Uterus (tissue), 4 donors: ENCODE results near the gene ZDHHC12. TPM values are rescaled to one million over a fixed set of nuclear protein-coding genes. Genes with fewer than 3 reads are reported as not detected.

ENCODE experiments used
- DNase-seq, 2 donors: peaks; one replicate each; pipeline ENCODE4 v3.0.0-alpha.2; 2019 to 2020
- H3K27ac ChIP-seq, 2 donors: fragments of 200-600 bp; sonication (generic); 1 replicate in 1 of 2; 2 replicates in 1 of 2; pipeline ENCODE4 v1.5.1; 2016 to 2018
- H3K27me3 ChIP-seq, 2 donors: fragments of 200-600 bp; sonication (generic); one replicate each; pipeline ENCODE4 v1.5.1; 2018 to 2019; ENCODE audit warnings: control low read depth in 1 of 2
- H3K36me3 ChIP-seq, 2 donors: fragments of 200-600 bp; sonication (generic); one replicate each; pipeline ENCODE4 v1.5.1; 2019; ENCODE audit warnings: control low read depth in 1 of 2
- H3K4me1 ChIP-seq, 2 donors: fragments of 200-600 bp; sonication (generic); one replicate each; pipeline ENCODE4 v1.5.1; 2018 to 2019; ENCODE audit warnings: control low read depth in 1 of 2
- H3K4me3 ChIP-seq, 2 donors: fragments of 200-600 bp; sonication (generic); 1 replicate in 1 of 2; 2 replicates in 1 of 2; pipeline ENCODE4 v1.5.1; 2018 to 2019; ENCODE audit warnings: mild to moderate bottlenecking in 1 of 2
- H3K9me3 ChIP-seq, 2 donors: fragments of 200-600 bp; sonication (generic); one replicate each; pipeline ENCODE4 v1.5.1; 2019; ENCODE audit warnings: control low read depth in 1 of 2
- POLR2A ChIP-seq, 2 donors: fragments of 450-650 bp; IDR thresholded peaks; one replicate each; pipeline ENCODE4 v1.6.1; 2016; ENCODE audit warnings: antibody characterized with exemption in 2 of 2, mild to moderate bottlenecking in 1 of 2, moderate library complexity in 1 of 2
- intact Hi-C: fragments of 100-400 bp; cut with DNase I; formaldehyde crosslinking; loops from one replicate; pipeline ENCODE4 v1.15.1; 2023; ENCODE audit warnings: low total_unique reads
- total RNA-seq, 4 donors: library from RNA; depleted of rRNA in 3 of 4; stranded (reverse); fragments of >200 nt in 3 of 4; gene quantifications; one replicate each; pipeline versions ENCODE4 v1.1.0 to v1.2.4, GENCODE V29; 2014 to 2023
- TF ChIP-seq, protein P1 (sequence below), 4 experiments: fragments of 200-600 bp in 2 of 4; fragments of 450-650 bp in 2 of 4; sonication (generic) in 2 of 4; IDR thresholded peaks; one replicate each; pipeline ENCODE4 v1.5.1; 2016 to 2019; ENCODE audit warnings: antibody characterized with exemption in 4 of 4, mild to moderate bottlenecking in 2 of 4, moderate library complexity in 1 of 4
- donor health status: DM: yes; HTN: yes; CAD: no.

Gene ZDHHC12
- total RNA-seq, 4 donors from 2014 or later: 0.59 to 11.7 (median 6.5) TPM

GRCh38 chr9:128757602-128758001 lies 33.7 kb upstream of the ZDHHC12 start:
- no peak for DNase-seq
- Histone ChIP-seq H3K27ac (no peak overlapping the region), H3K4me3 (no peak overlapping the region), H3K27me3 (no peaks in the 10 kb centered on the region), H3K9me3 (no peaks in the 10 kb centered on the region), H3K36me3 (no peaks in the 10 kb centered on the region), H3K4me1 (no peaks in the 10 kb centered on the region)
- intact Hi-C loops: no loop called here
- TF ChIP-seq, protein P1, sequence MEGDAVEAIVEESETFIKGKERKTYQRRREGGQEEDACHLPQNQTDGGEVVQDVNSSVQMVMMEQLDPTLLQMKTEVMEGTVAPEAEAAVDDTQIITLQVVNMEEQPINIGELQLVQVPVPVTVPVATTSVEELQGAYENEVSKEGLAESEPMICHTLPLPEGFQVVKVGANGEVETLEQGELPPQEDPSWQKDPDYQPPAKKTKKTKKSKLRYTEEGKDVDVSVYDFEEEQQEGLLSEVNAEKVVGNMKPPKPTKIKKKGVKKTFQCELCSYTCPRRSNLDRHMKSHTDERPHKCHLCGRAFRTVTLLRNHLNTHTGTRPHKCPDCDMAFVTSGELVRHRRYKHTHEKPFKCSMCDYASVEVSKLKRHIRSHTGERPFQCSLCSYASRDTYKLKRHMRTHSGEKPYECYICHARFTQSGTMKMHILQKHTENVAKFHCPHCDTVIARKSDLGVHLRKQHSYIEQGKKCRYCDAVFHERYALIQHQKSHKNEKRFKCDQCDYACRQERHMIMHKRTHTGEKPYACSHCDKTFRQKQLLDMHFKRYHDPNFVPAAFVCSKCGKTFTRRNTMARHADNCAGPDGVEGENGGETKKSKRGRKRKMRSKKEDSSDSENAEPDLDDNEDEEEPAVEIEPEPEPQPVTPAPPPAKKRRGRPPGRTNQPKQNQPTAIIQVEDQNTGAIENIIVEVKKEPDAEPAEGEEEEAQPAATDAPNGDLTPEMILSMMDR (IDR thresholded peaks at IDR 0.05): no peak
- no peak for TF ChIP-seq POLR2A (IDR thresholded peaks at IDR 0.05)

GRCh38 chr9:128753627-128754026 lies 29.7 kb upstream of the ZDHHC12 start:
- Histone ChIP-seq H3K27me3 (no peaks in the 10 kb centered on the region), H3K36me3 (no peaks in the 10 kb centered on the region), H3K27ac (no peak overlapping the region), H3K4me3 (no peak overlapping the region), H3K4me1 (no peaks in the 10 kb centered on the region), H3K9me3 (no peaks in the 10 kb centered on the region)
- TF ChIP-seq POLR2A (IDR thresholded peaks at IDR 0.05): no peak
- TF ChIP-seq, protein P1 (IDR thresholded peaks at IDR 0.05): no peak
- no peak for DNase-seq
- intact Hi-C loops: no loop called here

- Histone ChIP-seq H3K36me3 (no peaks in the 10 kb centered on the region), H3K27ac (no peak overlapping the region), H3K4me1 (no peaks in the 10 kb centered on the region), H3K27me3 (no peaks in the 10 kb centered on the region), H3K9me3 (no peaks in the 10 kb centered on the region), H3K4me3 (no peak overlapping the region)
- intact Hi-C loops: no loop called here
- TF ChIP-seq, protein P1 (IDR thresholded peaks at IDR 0.05): no peak
- no peak for TF ChIP-seq POLR2A (IDR thresholded peaks at IDR 0.05)
- DNase-seq: no peak
These were observed 27.1 kb upstream of the ZDHHC12 start for GRCh38 chr9:128750926-128751595.

DNA sequence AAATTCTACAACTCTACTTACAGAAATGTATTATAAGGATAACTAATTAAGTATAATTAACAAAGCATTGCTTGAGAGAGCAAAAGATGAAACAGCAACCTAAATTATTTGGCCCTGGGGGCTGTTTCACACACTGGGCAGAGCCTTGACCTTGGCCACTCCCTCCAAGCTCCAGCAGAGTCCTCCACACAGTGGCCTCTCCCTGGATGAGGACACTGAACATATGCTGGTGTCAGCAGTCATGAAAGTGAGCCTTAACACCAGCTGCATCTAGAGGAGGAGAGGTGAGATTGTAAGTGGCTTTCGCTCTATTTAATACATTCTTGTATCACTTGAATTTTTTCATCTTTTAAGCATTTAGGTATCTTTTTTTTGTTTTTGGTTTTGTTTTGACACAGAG lies 23.3 kb upstream of the ZDHHC12 start:
- Histone ChIP-seq H3K27ac (no peak overlapping the region), H3K9me3 (no peaks in the 10 kb centered on the region), H3K27me3 (no peaks in the 10 kb centered on the region), H3K4me1 (no peaks in the 10 kb centered on the region), H3K4me3 (no peak overlapping the region), H3K36me3 (no peaks in the 10 kb centered on the region)
- intact Hi-C loops: no loop called here
- TF ChIP-seq, protein P1 (IDR thresholded peaks at IDR 0.05): no peak
- no peak for TF ChIP-seq POLR2A (IDR thresholded peaks at IDR 0.05)
- DNase-seq: no peak

DNA sequence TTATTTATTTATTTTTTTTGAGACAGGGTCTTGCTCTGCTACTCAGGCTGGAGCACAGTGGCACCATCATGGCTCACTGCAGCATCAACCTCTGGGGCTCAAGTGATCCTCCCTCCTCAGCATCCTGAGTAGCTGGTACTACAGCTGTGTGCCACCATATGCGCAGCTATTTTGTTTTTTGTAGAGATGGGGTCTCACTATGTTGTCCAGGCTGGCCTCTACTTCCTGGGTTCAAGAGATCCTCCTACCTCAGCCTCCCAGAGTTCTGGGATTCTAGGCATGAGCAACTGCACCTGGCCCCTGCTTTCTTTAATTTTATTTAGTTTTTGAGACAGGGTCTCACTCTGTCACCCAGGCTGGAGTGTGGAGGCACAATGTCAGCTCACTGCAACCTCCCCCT lies 19.5 kb upstream of the ZDHHC12 start:
- TF ChIP-seq, protein P1 (IDR thresholded peaks at IDR 0.05): no peak
- TF ChIP-seq POLR2A (IDR thresholded peaks at IDR 0.05): no peak
- intact Hi-C loops: no loop called here
- no peaks in the 10 kb centered on the region for H3K4me1 ChIP-seq
- no peak overlapping the region for H3K4me3 ChIP-seq
- H3K27me3 ChIP-seq: no peaks in the 10 kb centered on the region
- DNase-seq: no peak
- no peaks in the 10 kb centered on the region for H3K9me3 ChIP-seq
- no peak overlapping the region for H3K27ac ChIP-seq
- H3K36me3 ChIP-seq: no peaks in the 10 kb centered on the region
